Keratinocyte (primary cell): ENCODE results near the gene MAP6D1. TPM values are rescaled to one million over a fixed set of nuclear protein-coding genes. Genes with fewer than 3 reads are reported as not detected.

Source experiments
- DNase-seq: peaks from one replicate; pipeline ENCODE4 v3.0.0-alpha.2; 2011; ENCODE audit warnings: low read depth, missing footprints, low spot score
- FAIRE-seq: peaks from 2 replicates; lab custom pipeline; 2011; peaks lifted over from hg19 to GRCh38; lab: Jason Lieb, UNC
- H2AFZ ChIP-seq: 2 replicates; pipeline ENCODE4 v1.6.0; 2012; ENCODE audit warnings: low read length, control low read depth, inconsistent platforms; ENCODE audit not compliant: control insufficient read depth
- H3K27ac ChIP-seq: 2 replicates; pipeline ENCODE4 v1.5.1; 2011; ENCODE audit warnings: low read length; ENCODE audit not compliant: control insufficient read depth, insufficient read depth
- H3K27me3 ChIP-seq: 3 replicates; pipeline ENCODE4 v1.6.0; 2011; ENCODE audit warnings: low read length; ENCODE audit not compliant: control insufficient read depth, insufficient read depth; ENCODE audit errors: extremely low read depth
- H3K36me3 ChIP-seq, 2 experiments: 2 replicates in 1 of 2; 3 replicates in 1 of 2; pipeline ENCODE4 v1.5.1; 2011; ENCODE audit warnings: low read length in 2 of 2, mild to moderate bottlenecking in 1 of 2; ENCODE audit not compliant: control insufficient read depth in 2 of 2, insufficient read depth in 2 of 2; ENCODE audit errors: extremely low read depth in 1 of 2
- H3K4me1 ChIP-seq: 3 replicates; pipeline ENCODE4 v1.5.1; 2011; ENCODE audit warnings: low read length; ENCODE audit not compliant: control insufficient read depth, insufficient read depth; ENCODE audit errors: extremely low read depth
- H3K4me2 ChIP-seq: 3 replicates; pipeline ENCODE4 v1.6.0; 2011; ENCODE audit warnings: low read depth, low read length; ENCODE audit not compliant: control insufficient read depth, insufficient read depth; ENCODE audit errors: extremely low read depth
- H3K4me3 ChIP-seq, 3 experiments: fragments of 200-600 bp in 1 of 3; sonication (generic) in 1 of 3; 2 replicates in 2 of 3; 3 replicates in 1 of 3; pipeline ENCODE4 v1.5.1; 2011 to 2016; ENCODE audit warnings: low read length in 3 of 3, mild to moderate bottlenecking in 3 of 3, control low read depth in 2 of 3, inconsistent platforms in 1 of 3, low read depth in 1 of 3, mixed read lengths in 1 of 3, mixed run types in 1 of 3, moderate library complexity in 1 of 3; ENCODE audit not compliant: control insufficient read depth in 2 of 3, insufficient read depth in 2 of 3; ENCODE audit errors: extremely low read depth in 1 of 3
- H3K79me2 ChIP-seq: 2 replicates; pipeline ENCODE4 v1.6.0; 2012; ENCODE audit warnings: low read length; ENCODE audit not compliant: control insufficient read depth, insufficient read depth
- H3K9ac ChIP-seq: 3 replicates; pipeline ENCODE4 v1.6.0; 2011; ENCODE audit warnings: low read length; ENCODE audit not compliant: control insufficient read depth, insufficient read depth; ENCODE audit errors: extremely low read depth
- H3K9me1 ChIP-seq: 3 replicates; pipeline ENCODE4 v1.6.0; 2011; ENCODE audit warnings: low read length; ENCODE audit not compliant: control insufficient read depth, insufficient read depth; ENCODE audit errors: extremely low read depth
- H3K9me3 ChIP-seq: 2 replicates; pipeline ENCODE4 v1.5.1; 2012; ENCODE audit warnings: low read depth, low read length; ENCODE audit not compliant: control insufficient read depth
- H4K20me1 ChIP-seq: 3 replicates; pipeline ENCODE4 v1.6.0; 2011; ENCODE audit warnings: low read length; ENCODE audit not compliant: control insufficient read depth, insufficient read depth; ENCODE audit errors: extremely low read depth
- EZH2 ChIP-seq: IDR thresholded peaks from one replicate; pipeline ENCODE4 v1.6.1; 2012; ENCODE audit warnings: inconsistent platforms, mild to moderate bottlenecking, low read length, moderate library complexity
- dilution Hi-C: fragments of 300-500 bp; cut with MboI; formaldehyde crosslinking; loops from one replicate; pipeline ENCODE4 v1.7.0; 2020; ENCODE audit warnings: low sequenced_read_pairs; ENCODE audit not compliant: extremely low pct_ligation_motif_present
- polyA plus RNA-seq, 5 experiments: library from polyadenylated mRNA; depleted of rRNA in 3 of 5; stranded (reverse) in 3 of 5; stranded (forward) in 1 of 5; unstranded in 1 of 5; fragments of >200 nt; gene quantifications; 1 replicate in 1 of 5; 2 replicates in 3 of 5; 3 replicates in 1 of 5; pipeline versions ENCODE4 v1.2.1 to v1.2.3, GENCODE V29; 2011 to 2012; ENCODE audit warnings: missing spikeins in 2 of 5, low read depth in 1 of 5, low replicate concordance in 1 of 5
- TF ChIP-seq, protein P1 (sequence below), 3 experiments: IDR thresholded peaks in 1 of 3; conservative IDR thresholded peaks in 1 of 3; optimal IDR thresholded peaks in 1 of 3; 2 replicates in 2 of 3; 3 replicates in 1 of 3; pipeline versions ENCODE3 to v1.5.1; 2011; ENCODE audit warnings: low read length in 3 of 3, mild to moderate bottlenecking in 3 of 3, moderate library complexity in 2 of 3, control low read depth in 1 of 3, inconsistent platforms in 1 of 3; ENCODE audit not compliant: insufficient read depth in 2 of 3; ENCODE audit errors: extremely low read depth in 1 of 3

The MAP6D1 gene
- polyA plus RNA-seq, 1 donor (not counting 4 experiments of a cell fraction or from before 2014, with no cell fraction given): 1.4 TPM

DNA sequence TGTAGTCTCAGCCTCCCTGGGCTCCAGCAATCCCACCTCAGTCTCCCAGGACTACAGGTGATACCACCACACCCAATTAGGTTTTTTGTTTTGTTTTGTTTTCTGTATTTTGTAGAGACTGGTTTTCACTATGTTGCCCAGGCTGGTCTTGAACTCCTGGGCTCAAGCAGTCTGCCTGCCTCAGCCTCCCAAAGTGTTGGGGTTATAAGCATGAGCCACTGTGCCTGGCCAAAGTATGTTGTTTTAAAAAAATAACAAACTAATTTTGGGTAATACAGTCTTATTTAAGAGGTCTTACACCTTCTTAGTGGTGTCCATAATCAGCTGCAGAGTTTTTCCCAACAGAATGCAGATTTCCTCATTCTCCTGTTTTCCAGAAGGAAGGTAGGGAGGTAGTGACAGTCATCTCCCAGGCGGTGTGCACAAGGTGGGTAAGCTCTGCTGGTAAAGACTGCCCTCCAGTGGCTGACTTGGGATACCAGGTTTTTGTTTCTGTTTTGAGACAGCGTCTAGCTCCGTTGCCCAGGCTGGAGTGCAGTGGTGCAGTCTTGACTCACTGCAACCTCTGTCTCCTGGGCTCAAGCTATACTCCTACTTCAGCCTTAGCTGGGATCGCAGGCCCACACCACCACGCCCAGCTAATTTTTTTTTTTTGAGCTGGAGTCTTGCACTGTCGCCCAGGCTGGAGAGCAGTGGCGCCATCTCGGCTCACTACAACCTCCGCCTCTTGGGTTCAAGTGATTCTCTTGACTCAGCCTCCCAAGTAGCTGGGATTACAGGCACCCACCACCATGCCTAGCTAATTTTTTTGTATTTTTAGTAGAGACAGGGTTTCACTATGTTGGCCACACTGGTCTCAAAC lies 58.4 kb downstream of the MAP6D1 start:
- Histone ChIP-seq H3K4me2 (no peak overlapping the region), H4K20me1 (no peaks in the 10 kb centered on the region), H3K27me3 (no peaks in the 10 kb centered on the region), H3K9me3 (no peaks in the 10 kb centered on the region), H3K9me1 (no peaks in the 10 kb centered on the region), H3K4me3 (no peak overlapping the region), H3K4me1 (no peaks in the 10 kb centered on the region), H3K36me3 (peaks cover 8 to 16% of the 10 kb centered on the region in 2 experiments), H3K27ac (no peak overlapping the region), H3K79me2 (no peaks in the 10 kb centered on the region), H2AFZ (no peak overlapping the region), H3K9ac (no peak overlapping the region)
- DNase-seq (no peak), FAIRE-seq (peak; percentile 71)
- dilution Hi-C loops: no loop called here
- TF ChIP-seq EZH2: no peak
- TF ChIP-seq, protein P1, sequence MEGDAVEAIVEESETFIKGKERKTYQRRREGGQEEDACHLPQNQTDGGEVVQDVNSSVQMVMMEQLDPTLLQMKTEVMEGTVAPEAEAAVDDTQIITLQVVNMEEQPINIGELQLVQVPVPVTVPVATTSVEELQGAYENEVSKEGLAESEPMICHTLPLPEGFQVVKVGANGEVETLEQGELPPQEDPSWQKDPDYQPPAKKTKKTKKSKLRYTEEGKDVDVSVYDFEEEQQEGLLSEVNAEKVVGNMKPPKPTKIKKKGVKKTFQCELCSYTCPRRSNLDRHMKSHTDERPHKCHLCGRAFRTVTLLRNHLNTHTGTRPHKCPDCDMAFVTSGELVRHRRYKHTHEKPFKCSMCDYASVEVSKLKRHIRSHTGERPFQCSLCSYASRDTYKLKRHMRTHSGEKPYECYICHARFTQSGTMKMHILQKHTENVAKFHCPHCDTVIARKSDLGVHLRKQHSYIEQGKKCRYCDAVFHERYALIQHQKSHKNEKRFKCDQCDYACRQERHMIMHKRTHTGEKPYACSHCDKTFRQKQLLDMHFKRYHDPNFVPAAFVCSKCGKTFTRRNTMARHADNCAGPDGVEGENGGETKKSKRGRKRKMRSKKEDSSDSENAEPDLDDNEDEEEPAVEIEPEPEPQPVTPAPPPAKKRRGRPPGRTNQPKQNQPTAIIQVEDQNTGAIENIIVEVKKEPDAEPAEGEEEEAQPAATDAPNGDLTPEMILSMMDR (optimal IDR thresholded peaks at IDR 0.05 in 1 of 3, IDR thresholded peaks at IDR 0.05 in 1 of 3, conservative IDR thresholded peaks at IDR 0.05 in 1 of 3; ENCODE audit: extremely low read depth in 1 of 3, insufficient read depth in 2 of 3, low read length in 3 of 3): peak; percentile 84 to 88 (median 85)

DNA sequence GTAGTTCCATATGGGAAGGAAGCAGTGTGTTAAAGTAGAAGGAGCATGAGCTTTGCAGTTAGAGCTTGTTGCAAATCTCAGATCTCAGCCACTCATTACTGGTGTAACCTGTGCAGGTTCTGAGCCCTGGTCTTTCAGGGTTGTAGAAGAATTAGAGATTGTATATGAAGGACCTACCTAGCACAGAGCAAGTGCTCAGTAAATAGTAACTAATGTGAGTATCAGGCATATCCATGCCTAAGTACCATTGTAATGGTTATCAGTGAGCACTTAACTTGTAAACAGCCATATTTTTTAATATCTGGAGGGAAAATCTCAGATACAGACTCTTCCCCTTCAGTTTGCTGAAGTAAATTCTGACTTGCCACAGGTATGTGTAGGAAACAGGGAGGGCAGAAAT lies 59.3 kb downstream of the MAP6D1 start:
- no peaks in the 10 kb centered on the region for H3K4me1 ChIP-seq
- no peak overlapping the region for H3K4me2 ChIP-seq
- FAIRE-seq: no peak
- no peak overlapping the region for H3K4me3 ChIP-seq
- H2AFZ ChIP-seq: no peak overlapping the region
- H4K20me1 ChIP-seq: no peaks in the 10 kb centered on the region
- peaks cover 9 to 19% of the 10 kb centered on the region in 2 experiments for H3K36me3 ChIP-seq
- H3K9me1 ChIP-seq: no peaks in the 10 kb centered on the region
- no peaks in the 10 kb centered on the region for H3K79me2 ChIP-seq
- H3K9ac ChIP-seq: no peak overlapping the region
- no peak overlapping the region for H3K27ac ChIP-seq
- no peaks in the 10 kb centered on the region for H3K9me3 ChIP-seq
- no peak for DNase-seq
- TF ChIP-seq EZH2: no peak
- dilution Hi-C loops: no loop called here
- H3K27me3 ChIP-seq: no peaks in the 10 kb centered on the region

Other genes starting within 250 kb of the MAP6D1 start
- gene KLHL24, start 190.0 kb downstream of the MAP6D1 start, polyA plus RNA-seq: 7.7 to 15.6 TPM (median 12.0 TPM) in 3 replicates
- 20.9 to 21.7 TPM (median 21.2 TPM) in 3 replicates for gene YEATS2, start 127.8 kb downstream of the MAP6D1 start, polyA plus RNA-seq
- 52.2 to 68.9 TPM (median 61.4 TPM) in 3 replicates for gene PARL, start 59.3 kb upstream of the MAP6D1 start, polyA plus RNA-seq
- gene ABCC5, start 192.3 kb upstream of the MAP6D1 start, polyA plus RNA-seq: 22.3 to 30.3 TPM (median 28.7 TPM) in 3 replicates
- gene HTR3D, start 206.2 kb upstream of the MAP6D1 start, polyA plus RNA-seq: not detected in 3 replicates
- not detected in 3 replicates for gene HTR3C, start 227.5 kb upstream of the MAP6D1 start, polyA plus RNA-seq